ENCODE data around the gene NPHP3.

DNA sequence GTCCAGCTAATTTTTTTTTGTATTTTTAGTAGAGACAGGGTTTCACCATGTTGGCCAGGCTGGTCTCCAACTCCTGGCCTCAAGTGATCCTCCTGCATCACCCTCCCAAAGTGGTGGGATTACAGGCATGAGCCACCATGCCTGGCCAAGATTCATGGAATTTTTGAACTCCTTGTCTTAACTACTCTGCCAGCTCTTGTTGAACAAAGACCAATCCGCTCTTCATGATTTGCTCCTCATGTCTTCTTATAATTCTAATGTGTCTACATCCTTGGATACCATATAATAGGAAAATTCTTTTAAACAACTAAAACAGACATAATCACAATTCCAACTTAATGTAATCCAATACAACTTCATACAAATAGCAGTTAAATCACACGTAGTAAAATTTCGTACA is 40.8 kb downstream of the NPHP3 start:
- TF ChIP-seq CTCF (IDR thresholded peaks at IDR 0.05) (no peak), FOXM1 (IDR thresholded peaks at IDR 0.05; ENCODE audit: low read depth) (no peak), SMC3 (IDR thresholded peaks at IDR 0.05; ENCODE audit: low read depth, low read length) (no peak), JUND (IDR thresholded peaks at IDR 0.05) (no peak), POLR2AphosphoS5 (IDR thresholded peaks at IDR 0.05; ENCODE audit: low read depth, low read length) (no peak), EZH2phosphoT487 (IDR thresholded peaks at IDR 0.05; ENCODE audit: borderline replicate concordance, low read depth) (no peak), REST (IDR thresholded peaks at IDR 0.05; ENCODE audit: low read depth, low read length) (no peak), NFIC (IDR thresholded peaks at IDR 0.05; ENCODE audit: borderline replicate concordance) (no peak), TEAD4 (IDR thresholded peaks at IDR 0.05; ENCODE audit: borderline replicate concordance, insufficient read depth) (no peak), EP300 (IDR thresholded peaks at IDR 0.05; ENCODE audit: borderline replicate concordance in 1 of 2, low read depth in 1 of 2, low read length in 1 of 2) (no peak), RAD21 (IDR thresholded peaks at IDR 0.05; ENCODE audit: low read length) (no peak), CHD2 (IDR thresholded peaks at IDR 0.05; ENCODE audit: low read length, partially characterized antibody) (no peak)
